Measurements from ENCODE around the gene ZC3HAV1.
"Not testable (repeated sequence)": the region's sequence is repeated elsewhere in the genome, so short reads cannot be mapped to it uniquely, and the experiment has no call there.

Gene ZC3HAV1

GRCh38 chr7:139049111-139049510 lies 60.4 kb downstream of the ZC3HAV1 start:
- no peak for DNase-seq

GRCh38 chr7:139047970-139048369 lies 61.5 kb downstream of the ZC3HAV1 start:
- DNase-seq, result no peak

- DNase-seq, result no peak
Measured at GRCh38 chr7:139046143-139046542, 63.4 kb downstream of the ZC3HAV1 start.

GRCh38 chr7:139044813-139045794 lies 64.4 kb downstream of the ZC3HAV1 start:
- DNase-seq, result no peak

- DNase-seq, result peak; percentile 77
Measured at GRCh38 chr7:139043823-139044812, 65.4 kb downstream of the ZC3HAV1 start.

- DNase-seq, result no peak
Measured at GRCh38 chr7:139041378-139042085, 68.0 kb downstream of the ZC3HAV1 start.

GRCh38 chr7:139038691-139039090 lies 70.8 kb downstream of the ZC3HAV1 start:
- DNase-seq, result no peak

GRCh38 chr7:139036901-139037300 lies 72.6 kb downstream of the ZC3HAV1 start:
- DNase-seq, result no peak

- peak; percentile 65 for DNase-seq
Measured at GRCh38 chr7:139035586-139036353, 73.8 kb downstream of the ZC3HAV1 start, which contains the start of gene ZC3HAV1L. ZC3HAV1L (minus strand) TSS chr7:139036042; CDS start chr7:139036017, 25 bp downstream.

GRCh38 chr7:139034855-139035585 lies 74.5 kb downstream of the ZC3HAV1 start:
- DNase-seq, result peak; percentile 44

- DNase-seq, result no peak
Measured at GRCh38 chr7:139034336-139034735, 75.2 kb downstream of the ZC3HAV1 start.

GRCh38 chr7:139033346-139034114 lies 76.0 kb downstream of the ZC3HAV1 start:
- DNase-seq, result no peak

- no peak for DNase-seq
Measured at GRCh38 chr7:139032473-139032872, 77.0 kb downstream of the ZC3HAV1 start.

- DNase-seq, result no peak
Measured at GRCh38 chr7:139029353-139029752, 80.2 kb downstream of the ZC3HAV1 start.

GRCh38 chr7:139026551-139026950 lies 83.0 kb downstream of the ZC3HAV1 start:
- no peak for DNase-seq

GRCh38 chr7:139025861-139026260 lies 83.7 kb downstream of the ZC3HAV1 start:
- DNase-seq, result not testable (repeated sequence)

- DNase-seq, result no peak
Measured at GRCh38 chr7:139023076-139023475, 86.4 kb downstream of the ZC3HAV1 start.

- no peak for DNase-seq
Measured at GRCh38 chr7:139022286-139022685, 87.2 kb downstream of the ZC3HAV1 start.

- no peak for DNase-seq
Measured at GRCh38 chr7:139018910-139019309, 90.6 kb downstream of the ZC3HAV1 start.

- peak; percentile 47 for DNase-seq
Measured at GRCh38 chr7:139016931-139017511, 92.5 kb downstream of the ZC3HAV1 start.
